GM12892 (cell line): ENCODE measurements around the gene CLDN6.

Source experiments
- DNase-seq: peaks from one replicate; pipeline ENCODE4 v3.0.0; 2011; ENCODE audit not compliant: insufficient read length
- FAIRE-seq: peaks from 2 replicates; lab custom pipeline; 2011; peaks lifted over from hg19 to GRCh38; lab: Jason Lieb, UNC
- POLR2A ChIP-seq: IDR thresholded peaks from 2 replicates; pipeline ENCODE4 v1.6.1; 2011; ENCODE audit warnings: low read depth, low read length, control low read depth
- POLR2AphosphoS5 ChIP-seq: IDR thresholded peaks from 2 replicates; pipeline ENCODE4 v1.6.1; 2011; ENCODE audit warnings: low read depth, low read length, control low read depth
- TAF1 ChIP-seq: IDR thresholded peaks from 2 replicates; pipeline ENCODE4 v1.6.1; 2011; ENCODE audit warnings: low read depth, mild to moderate bottlenecking, control low read depth, low read length, borderline replicate concordance

The CLDN6 gene

DNA sequence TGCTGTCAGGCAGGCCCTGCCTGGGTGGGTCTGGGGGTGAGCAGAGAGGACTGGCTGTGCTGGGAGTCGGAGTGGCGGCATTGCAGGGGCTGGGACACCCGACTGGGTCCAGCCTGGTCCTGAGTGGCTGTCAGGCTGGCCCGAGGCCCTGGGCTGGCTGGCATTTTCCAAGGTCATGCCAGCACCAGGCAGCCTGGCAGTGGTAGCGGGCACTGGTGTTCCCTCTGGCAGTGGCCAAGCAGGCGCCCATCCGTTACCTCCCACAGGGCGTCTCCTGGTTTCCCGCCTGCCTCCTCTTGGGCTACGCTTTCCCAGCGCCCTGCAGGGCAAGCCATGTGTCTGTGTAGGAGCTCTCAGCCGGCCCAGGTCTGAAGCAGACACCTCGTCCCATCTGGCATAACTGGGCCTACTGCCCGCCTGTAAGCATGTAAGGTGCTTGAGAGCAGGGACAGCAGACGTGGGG lies 32.1 kb downstream of the CLDN6 start:
- TF ChIP-seq POLR2A (no peak), POLR2AphosphoS5 (no peak), TAF1 (no peak)
- FAIRE-seq, result no peak
- DNase-seq, result no peak

DNA sequence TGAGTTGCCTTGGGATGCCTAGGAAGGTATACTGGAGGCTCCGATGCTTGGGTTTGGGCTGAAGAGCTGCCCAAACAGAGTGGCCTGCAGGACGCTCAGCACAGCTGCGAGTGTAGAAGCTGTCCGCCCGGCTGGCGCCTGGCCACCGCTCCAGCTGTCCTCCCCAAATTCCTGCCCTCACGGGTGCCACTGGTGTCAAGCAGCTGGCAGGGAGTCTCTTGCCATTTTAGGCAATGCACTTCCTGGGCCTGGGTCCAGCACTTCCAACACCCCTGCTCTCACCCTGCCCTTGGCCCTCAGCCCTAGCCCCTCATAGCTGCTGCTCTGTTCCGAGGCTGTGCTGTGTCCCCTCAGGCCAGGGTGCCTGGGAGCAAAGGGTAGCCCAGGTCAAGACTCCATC lies 32.5 kb downstream of the CLDN6 start:
- no peak for TF ChIP-seq TAF1
- TF ChIP-seq POLR2AphosphoS5, result no peak
- TF ChIP-seq POLR2A, result no peak
- no peak for DNase-seq
- FAIRE-seq, result no peak

DNA sequence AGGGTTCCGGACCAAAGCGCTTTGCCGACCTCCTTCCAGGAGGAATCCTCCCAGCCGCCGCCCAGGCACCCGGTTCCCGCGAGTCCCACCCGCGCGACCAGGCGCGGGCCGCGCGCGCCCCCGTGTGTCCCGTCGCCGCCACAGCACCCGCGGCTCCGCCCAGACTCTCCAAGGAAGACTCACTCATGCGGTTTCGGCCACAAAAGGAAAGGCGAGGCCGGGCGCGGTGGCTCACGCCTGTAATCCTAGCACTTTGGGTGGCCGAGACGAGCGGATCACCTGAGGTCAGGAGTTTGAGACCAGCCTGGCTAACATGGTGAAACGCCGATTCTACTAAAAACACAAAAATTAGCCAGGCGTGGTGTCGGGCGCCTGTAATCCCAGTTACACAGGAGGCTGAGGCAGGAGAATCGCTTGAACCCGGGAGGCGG lies 34.3 kb downstream of the CLDN6 start:
- TF ChIP-seq POLR2AphosphoS5 (no peak), TAF1 (no peak), POLR2A (no peak)
- DNase-seq, result peak; percentile 89
- FAIRE-seq, result peak; percentile 69

DNA sequence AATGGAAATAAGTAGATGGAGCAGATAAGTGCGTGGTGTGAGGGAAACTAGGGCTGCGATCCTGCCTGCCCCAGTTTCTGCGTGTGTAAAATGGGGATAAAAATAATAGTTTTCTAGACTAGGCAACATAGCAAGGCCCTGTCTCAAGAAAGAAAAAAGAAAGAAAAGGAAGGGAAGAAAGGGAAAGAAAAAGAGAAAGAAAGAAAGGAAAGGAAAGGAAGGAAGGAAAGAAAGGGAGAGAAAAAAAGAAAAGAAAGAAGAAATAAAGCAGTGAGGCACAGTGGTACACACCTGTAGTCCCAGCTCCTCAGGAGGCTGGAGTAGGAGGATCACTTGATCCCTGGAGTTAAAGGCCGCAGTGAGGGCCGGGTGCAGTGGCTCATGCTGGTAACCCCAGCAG lies 35.6 kb downstream of the CLDN6 start:
- no peak for TF ChIP-seq TAF1
- no peak for TF ChIP-seq POLR2A
- TF ChIP-seq POLR2AphosphoS5, result no peak
- no peak for DNase-seq
- FAIRE-seq, result no peak

DNA sequence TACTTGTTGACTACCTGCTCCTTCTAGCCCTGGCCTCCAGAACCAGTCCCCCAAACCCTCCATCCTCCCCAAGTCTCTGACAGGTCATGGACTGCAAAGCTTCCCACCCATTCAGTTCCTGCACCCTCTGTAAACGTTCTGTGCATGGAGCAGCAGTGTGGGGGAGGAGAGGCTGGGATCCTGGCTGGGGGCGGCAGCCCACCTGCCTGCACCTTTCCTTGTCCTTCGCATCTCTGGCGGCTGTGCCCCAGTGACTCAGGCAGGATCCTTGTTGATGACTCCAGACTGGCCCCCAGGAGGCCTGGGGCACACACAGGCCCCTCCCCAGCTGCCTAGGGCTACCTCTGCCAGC lies 36.1 kb downstream of the CLDN6 start:
- TF ChIP-seq POLR2A (no peak), POLR2AphosphoS5 (no peak), TAF1 (no peak)
- no peak for DNase-seq
- FAIRE-seq, result no peak

DNA sequence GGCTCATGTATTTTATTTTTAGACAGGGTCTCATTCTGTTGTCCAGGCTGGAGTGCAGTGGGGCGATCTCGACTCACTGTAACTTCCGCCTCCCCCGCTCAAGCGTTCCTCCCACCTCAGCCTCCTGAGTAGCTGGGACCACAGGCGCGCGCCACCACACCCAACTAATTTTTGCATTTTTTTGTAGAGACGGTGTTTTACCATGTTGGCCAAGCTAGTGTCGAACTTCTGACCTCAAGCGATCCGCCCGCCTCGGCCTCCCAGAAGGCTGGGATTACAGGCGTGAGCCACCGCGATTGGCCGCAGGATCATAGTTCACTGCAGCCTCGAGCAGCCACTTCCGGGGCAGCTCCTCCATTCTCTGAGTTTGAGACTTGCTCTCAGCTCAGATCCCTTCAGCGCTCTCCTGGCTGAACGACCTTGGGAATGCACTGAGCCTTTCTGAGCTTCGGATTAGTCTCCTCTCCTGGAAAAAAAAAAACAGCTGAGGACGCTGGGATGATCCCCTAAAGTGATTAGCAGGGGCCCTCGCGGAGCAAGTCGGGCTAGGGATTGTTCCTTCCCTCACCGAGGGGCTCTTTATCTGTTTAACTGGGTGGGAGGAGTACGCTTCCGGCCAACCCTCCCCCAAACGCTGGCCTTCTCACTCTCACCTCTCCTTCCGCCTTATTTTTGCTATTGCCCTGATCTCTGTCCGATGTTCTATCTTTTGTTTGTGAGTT lies 36.6 kb downstream of the CLDN6 start:
- DNase-seq, result no peak
- no peak for TF ChIP-seq TAF1
- TF ChIP-seq POLR2AphosphoS5, result no peak
- no peak for TF ChIP-seq POLR2A
- no peak for FAIRE-seq

DNA sequence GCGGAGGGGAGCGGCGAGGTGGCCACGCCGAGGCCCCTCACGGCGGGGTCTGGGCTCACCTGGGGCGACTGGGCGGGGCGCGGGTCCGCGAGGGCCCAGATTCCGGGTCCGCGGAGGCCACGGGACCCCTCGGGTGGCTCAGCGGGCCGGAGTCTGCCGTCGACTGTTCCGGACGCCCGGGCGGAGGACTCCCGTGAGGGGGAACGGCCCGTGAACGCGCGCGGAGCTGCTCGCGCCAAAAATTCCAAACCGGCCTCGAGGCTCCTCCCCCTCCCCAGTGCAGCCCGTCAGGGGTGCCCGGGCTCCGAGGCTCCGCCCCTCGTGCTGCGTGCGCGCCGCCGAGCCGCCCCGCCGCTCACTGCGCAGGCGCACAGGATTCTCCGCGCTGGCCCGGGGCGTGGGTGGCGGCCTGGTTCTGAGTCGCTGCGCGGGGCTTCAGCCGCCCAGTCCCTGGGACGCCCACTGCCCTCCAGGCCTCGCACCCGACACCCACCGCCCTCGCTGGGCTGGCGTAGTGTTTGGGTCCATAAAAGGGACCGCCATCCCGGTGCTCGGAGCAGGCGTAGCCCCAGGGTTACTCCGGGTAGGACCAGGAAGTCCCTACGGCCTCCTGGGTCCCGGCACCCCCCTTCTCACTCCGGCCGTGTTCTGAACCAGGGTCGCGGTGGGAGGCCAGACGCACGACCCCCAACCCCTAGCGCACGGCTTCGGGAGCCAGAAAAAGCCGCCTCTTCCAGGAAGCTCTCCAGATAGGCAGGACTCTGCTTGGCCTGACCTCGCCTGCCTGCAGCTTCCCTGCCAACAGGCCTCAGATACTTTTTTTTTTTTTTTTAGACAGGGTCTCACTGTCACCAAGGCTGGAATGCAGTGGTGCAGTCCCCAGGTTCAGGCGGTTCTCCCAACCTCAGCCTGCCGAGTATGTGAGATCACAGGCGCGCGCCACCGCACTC lies 37.5 kb downstream of the CLDN6 start, which contains the start of gene PKMYT1:
Gene PKMYT1 (minus strand): TSS at position 220 of the 950 bp plus-strand sequence. CDS start 789 bp downstream, outside the sequence.
- FAIRE-seq, result peak; percentile 96

DNA sequence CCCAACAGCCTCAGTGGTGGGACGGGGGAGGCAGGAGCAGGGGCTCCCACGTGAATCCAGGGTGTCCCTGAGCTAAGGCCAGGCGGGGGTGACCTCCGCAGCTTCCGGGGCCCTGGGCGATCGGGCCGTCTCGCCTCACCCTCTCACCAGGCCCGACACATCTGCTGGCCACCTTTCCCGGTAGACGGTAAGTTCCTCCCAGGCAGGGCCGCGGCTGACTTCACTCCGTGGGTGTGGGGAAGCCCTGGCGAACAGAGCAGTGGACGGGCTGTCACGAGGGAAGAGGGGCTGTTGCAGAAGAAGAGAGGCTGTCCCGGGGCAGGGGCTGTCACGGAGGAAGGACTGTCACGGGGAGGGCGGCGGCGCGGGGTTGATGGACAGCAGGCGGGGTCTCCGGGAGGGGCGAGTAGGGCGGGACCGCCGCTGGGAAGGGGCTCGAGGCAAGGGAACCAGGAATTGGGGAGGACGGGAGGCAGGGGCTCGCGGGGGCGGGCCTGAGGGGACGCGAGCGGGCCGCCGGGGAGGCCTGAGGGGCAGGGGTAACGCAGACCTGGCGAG lies 38.2 kb downstream of the CLDN6 start:
- FAIRE-seq (peak; percentile 81), DNase-seq (no peak)
- TF ChIP-seq POLR2A (no peak), POLR2AphosphoS5 (no peak), TAF1 (no peak)

More for the DNA sequence above, 37.5 kb downstream of the CLDN6 start, which contains the start of gene PKMYT1:
- TF ChIP-seq TAF1, result peak; percentile 47; the same call in 1 of the 2 replicates
- TF ChIP-seq POLR2AphosphoS5, result peak; percentile 72
- TF ChIP-seq POLR2A, result peak; percentile 89; the same call in 1 of the 2 replicates
- DNase-seq, result peak; percentile 100

DNA sequence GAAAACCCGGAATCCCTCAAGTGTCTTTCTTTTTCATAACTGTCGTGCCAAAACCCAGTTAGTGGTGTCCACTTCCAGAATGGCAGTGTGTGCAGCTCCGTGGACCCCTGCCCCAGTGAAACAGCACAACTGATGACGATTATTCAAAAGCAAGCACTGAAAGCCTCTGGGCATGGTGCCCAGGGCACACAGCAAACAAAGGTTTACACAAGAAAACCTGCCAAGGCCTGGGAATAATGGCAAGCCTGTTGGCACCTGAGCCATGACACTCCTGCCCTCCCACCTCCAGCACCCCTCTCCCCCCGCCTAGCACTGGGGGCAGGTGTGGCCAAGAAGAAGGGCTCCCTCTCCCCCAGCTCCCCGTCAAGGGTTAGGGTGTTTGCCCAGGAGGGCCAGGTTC lies 40.5 kb downstream of the CLDN6 start:
- no peak for TF ChIP-seq POLR2A
- no peak for TF ChIP-seq POLR2AphosphoS5
- no peak for TF ChIP-seq TAF1
- no peak for FAIRE-seq
- no peak for DNase-seq

DNA sequence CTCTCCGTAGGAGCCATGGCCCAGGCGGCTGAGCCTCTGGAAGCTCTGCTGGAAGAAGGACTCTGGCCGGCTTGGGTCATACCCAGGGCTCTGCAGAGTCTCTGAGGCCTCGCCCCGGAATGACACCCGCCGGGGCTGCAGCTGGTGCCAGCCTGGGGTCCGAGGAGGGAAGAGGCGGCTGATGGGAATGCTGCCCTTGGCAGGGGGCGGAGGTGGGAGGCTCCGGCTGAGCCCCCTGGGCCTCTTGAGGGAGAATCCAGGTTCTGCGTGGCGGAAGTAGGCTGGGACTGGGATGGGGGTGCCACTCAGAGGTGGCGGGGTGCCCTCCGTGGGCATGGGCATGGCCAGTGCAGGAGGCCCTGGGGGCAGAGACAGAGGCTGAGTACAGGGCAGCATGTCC lies 41.3 kb downstream of the CLDN6 start:
- DNase-seq (no peak), FAIRE-seq (no peak)
- TF ChIP-seq POLR2A, result no peak
- no peak for TF ChIP-seq TAF1
- no peak for TF ChIP-seq POLR2AphosphoS5

DNA sequence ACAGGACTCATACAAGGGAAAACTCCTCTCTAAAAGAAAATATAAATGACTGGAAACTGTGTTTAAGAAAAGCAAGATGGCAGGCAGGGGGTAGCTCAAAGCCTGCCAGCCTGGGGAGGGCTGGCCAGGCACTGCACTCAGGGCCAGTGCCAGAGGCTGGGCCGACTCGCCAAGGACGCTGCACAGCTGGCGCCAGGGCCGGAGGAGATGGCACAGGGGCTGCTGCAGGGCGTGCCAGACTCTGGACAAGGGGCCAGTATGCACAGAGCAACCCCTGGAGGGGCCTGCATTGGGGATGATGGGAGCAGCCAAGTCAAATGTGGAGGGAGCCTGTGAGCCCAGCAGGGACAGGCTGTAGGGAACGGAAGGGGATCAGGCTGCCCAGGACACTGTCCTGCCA lies 41.8 kb downstream of the CLDN6 start:
- DNase-seq (no peak), FAIRE-seq (no peak)
- TF ChIP-seq TAF1 (no peak), POLR2A (no peak), POLR2AphosphoS5 (no peak)
